GM12801 (cell line): ENCODE results near the gene KIF6.

Source experiments
- CTCF ChIP-seq: IDR thresholded peaks from one replicate; pipeline ENCODE4 v1.5.1; 2011; ENCODE audit warnings: control low read depth; ENCODE audit not compliant: insufficient read length; ENCODE audit errors: extremely low read depth

The KIF6 gene

DNA sequence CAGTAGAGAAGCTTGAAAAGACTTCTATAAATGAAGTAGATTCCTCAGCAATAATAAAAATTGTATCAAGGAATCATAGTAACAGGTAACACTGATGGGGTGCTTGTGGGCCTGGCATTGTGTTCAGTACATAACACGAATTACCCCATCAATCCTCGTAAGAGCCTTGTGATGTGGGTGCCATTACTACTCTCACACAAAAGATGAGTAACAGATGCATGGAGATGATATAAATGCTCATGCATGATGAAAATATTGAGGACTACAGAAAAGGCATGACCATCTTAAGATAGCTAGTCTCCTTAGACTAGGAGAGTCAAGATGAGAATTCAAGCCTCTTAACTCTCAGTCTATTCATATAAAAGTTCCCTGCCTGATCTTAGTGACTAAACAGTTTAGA lies 158.1 kb downstream of the KIF6 start:
- no peak for TF ChIP-seq CTCF

- TF ChIP-seq CTCF: no peak
Observed at GRCh38 chr6:39566456-39566855, 158.8 kb downstream of the KIF6 start.

GRCh38 chr6:39565956-39566355 lies 159.3 kb downstream of the KIF6 start:
- no peak for TF ChIP-seq CTCF

DNA sequence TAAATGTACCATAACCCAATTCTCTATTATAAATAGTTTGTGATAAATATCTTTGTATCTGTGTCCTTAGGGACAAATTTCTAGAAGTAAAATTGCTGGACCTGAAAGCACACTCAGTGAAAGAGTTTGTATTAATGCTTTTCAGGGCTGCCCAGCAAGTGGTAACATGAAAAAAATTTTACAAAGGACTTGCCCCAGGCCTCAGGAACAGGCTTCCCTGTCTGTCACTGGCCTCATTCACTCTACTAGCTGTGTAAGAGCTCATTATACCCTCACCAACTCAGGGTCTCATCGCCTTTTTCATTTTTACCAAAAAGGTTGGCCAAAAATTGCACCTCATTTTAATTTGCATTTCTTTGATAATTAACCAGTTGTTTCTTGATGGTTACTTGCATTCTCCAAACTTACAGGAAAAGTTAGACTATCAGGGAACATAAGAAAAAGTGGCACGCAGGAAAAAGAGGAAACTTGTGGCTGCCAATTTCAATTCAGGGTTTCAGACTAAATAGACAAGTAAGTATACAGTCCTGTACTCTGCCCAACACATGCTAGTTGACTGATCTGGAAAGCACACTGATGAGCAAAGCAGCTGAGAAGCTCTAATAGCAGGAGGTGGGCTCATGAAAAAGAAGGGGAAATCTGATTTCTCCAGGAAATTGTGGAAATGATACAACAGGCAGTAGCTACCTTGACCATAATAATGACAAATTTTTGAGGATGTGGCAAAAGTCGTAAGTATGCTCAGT lies 161.5 kb downstream of the KIF6 start:
- no peak for TF ChIP-seq CTCF

DNA sequence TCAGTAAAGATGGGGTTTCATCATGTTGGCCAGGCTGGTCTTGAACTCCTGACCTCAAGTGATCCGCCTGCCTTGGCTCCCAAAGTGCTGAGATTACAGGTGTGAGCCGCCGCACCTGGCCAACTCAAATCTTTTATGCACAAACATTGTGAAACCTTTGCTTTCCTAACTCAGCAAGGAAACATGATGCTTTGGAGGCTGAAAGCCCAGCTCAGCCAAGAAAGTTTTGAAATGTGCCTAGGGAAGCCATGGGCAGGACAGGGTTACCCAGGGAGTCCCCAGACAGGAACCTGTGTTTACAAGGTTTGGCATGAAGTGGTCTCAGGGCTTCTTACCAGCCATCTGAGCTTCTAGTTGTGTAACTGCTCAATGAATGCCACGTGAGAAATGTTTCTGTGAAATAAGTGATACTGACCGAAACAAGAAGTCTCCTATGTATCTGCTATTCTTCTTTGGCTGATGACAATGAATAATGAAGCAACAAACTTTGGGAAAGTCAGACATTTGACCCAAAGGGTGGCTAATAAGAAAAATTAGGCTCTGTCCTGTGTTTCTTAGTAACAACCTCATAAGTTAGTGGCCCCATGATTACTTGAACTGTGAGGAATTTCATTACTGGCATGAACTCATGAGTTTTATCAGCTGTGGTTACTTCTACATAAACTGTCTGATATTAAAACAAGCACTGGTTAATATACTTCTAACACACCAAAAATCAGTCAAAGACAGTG lies 163.5 kb downstream of the KIF6 start:
- TF ChIP-seq CTCF: no peak

DNA sequence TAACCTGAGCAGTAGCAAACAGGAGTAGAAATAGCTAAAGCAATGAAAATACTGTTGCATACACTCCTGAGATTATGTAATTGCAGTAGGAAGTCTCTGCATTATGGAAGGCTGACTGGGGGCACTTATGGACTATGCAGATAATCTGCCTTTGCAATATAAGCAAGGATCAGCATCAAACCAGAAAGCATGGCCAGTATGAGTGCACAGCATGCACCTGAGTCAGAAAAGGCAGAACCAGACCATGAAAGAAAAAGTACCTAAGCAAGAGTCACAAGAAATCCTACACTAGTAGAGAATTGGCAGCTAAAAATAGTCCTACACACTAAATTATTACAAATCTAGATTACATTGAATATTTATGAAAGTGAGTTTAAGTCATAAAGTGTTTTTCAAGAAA lies 164.3 kb downstream of the KIF6 start:
- no peak for TF ChIP-seq CTCF

DNA sequence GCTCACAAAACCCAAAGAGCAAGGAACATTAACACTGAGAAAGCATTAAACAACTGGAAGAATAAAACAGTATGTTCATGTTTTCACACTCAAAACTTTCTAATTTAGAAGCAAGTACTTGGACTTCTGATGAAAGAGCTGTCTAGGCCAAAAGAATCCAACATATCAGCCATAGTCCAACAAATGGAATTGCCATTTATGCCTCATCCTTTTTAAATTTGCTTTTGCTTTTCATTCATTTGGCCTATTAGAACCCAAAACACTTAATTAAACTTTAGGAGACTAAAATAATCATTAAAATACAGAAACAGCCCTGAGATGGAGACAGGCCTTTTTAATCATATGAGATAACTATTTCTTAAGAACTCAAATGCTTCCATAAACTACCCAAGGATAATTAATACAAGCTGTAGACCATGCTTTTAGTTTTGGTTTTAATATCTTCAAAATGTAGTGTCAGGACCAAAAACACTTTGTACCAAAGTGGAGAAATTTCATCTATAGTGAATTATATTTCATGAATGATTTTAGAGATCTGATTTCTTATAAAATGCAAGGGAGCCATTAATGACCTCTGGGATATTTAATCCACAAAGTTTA lies 166.5 kb downstream of the KIF6 start:
- TF ChIP-seq CTCF: no peak
